HG02571 (cell line): Measurements from ENCODE around the gene SCNN1G.
"Not testable (repeated sequence)": the region's sequence is repeated elsewhere in the genome, so short reads cannot be mapped to it uniquely, and the experiment has no call there.

Source experiments
- ATAC-seq: cut with Tn5 transposase; IDR thresholded peaks from one replicate; pipeline ENCODE4 v1.9.1; 2021; ENCODE audit warnings: mild to moderate bottlenecking, moderate library complexity; ENCODE audit not compliant: unreplicated experiment

Gene SCNN1G

GRCh38 chr16:23182679-23183542 is at the start of gene SCNN1G:
Gene SCNN1G, plus strand, starts transcription at chr16:23182745. Its CDS starts 3,527 bp downstream, at chr16:23186272.
- peak; percentile 19 for ATAC-seq

- no peak for ATAC-seq
These were observed 49.6 kb upstream of the SCNN1G start for GRCh38 chr16:23132775-23133463.

- ATAC-seq, result no peak
These were observed 48.3 kb upstream of the SCNN1G start for GRCh38 chr16:23134274-23134673.

- ATAC-seq, result no peak
These were observed 45.3 kb upstream of the SCNN1G start for GRCh38 chr16:23137256-23137655.

DNA sequence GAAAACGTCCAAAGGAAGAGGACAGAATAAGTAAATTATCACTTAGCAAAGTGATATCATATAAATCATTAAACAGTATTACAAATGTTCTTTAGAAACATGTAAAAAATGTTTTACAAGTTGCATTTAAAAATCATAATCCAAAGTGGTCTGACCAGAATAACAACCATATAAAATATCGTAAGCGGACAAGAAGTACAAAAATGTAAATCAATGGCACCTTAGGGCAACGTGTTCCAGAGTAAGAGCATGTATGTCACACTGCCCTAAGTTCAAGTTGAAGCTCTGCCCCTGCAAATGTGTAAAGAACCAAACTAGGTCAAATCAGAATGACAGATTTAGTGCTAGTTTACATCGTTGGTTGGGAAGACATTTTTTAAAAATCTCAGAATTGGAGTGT is 44.7 kb upstream of the SCNN1G start:
- no peak for ATAC-seq

DNA sequence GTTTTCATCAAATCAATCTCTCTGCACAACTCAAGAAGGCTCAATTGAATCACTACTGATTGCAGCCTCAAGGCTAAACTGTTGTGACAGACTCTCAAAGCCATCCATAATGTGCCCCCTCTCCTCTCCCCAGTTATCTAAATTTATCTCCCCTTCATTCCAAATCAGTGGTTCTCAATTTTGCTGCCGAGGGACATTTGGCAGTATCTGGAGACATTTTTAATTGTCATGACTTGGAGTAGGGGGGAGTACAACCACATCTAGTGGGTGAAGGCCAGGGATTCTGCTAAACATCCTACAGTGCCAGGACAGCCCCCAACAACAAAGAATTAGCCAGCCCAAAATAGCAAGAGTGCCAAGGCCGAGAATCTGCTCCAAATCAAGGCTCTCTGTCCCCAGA is 42.4 kb upstream of the SCNN1G start:
- ATAC-seq, result no peak

DNA sequence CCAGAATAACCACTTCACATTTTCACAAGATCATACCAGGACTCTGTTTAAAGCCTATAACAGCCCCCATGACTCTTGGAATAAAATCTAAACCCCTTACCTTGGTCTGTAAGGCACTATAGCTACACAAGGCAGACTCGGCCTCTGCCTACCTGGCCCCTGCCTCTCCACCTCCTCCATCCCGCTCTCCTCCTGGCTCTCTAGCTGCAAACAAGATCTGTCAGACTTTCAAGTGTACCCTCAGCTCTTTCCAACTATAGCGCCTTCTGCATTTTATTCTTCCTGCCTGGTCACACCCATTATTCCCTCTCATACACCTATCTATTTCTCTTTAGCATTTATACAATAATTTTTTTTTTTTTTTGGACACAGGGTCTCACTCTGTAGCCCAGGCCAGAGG is 41.5 kb upstream of the SCNN1G start:
- ATAC-seq, result no peak

GRCh38 chr16:23141500-23141899 is 41.0 kb upstream of the SCNN1G start:
- no peak for ATAC-seq

- no peak for ATAC-seq
These were observed 40.4 kb upstream of the SCNN1G start for GRCh38 chr16:23141959-23142740.

GRCh38 chr16:23143391-23143790 is 39.2 kb upstream of the SCNN1G start:
- no peak for ATAC-seq

- ATAC-seq, result not testable (repeated sequence)
These were observed 38.2 kb upstream of the SCNN1G start for GRCh38 chr16:23144393-23144792.

DNA sequence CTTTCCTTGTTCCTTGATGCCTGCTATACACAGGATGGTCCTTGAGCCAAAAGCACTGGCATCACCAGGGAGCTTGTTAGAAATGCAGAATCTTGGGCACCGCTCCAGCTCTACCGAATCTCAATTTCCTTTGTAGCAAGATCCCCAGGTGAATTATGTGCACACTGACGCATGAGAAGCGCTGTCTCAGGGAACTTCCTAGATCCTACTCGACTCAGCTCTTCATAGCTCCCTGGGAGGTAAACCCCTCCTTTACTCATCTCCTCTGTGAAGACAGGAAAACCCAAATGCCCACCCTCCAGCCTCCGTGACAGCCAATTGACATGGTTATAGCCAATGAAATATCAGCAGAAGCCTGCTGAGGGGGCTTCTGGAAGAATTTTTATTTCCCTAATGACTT is 37.4 kb upstream of the SCNN1G start:
- no peak for ATAC-seq

DNA sequence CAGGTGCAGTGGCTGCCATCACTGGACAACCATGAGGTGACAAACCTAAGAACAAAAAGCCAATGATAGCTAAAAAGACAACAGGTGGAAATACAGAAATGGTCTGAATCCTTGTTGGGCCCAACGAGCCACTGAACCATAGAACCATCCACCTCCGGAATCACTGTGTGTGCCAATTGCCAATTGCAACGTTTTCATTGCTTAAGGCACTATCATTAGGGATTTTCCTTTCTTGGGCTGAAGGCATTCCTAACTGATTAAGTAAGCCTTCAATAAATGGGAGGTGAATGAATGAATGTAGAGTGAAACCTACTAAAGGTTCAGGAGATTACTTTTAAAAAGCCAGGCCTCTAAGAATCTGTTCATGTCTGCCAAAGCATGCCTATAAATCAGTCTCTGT is 36.9 kb upstream of the SCNN1G start:
- no peak for ATAC-seq

DNA sequence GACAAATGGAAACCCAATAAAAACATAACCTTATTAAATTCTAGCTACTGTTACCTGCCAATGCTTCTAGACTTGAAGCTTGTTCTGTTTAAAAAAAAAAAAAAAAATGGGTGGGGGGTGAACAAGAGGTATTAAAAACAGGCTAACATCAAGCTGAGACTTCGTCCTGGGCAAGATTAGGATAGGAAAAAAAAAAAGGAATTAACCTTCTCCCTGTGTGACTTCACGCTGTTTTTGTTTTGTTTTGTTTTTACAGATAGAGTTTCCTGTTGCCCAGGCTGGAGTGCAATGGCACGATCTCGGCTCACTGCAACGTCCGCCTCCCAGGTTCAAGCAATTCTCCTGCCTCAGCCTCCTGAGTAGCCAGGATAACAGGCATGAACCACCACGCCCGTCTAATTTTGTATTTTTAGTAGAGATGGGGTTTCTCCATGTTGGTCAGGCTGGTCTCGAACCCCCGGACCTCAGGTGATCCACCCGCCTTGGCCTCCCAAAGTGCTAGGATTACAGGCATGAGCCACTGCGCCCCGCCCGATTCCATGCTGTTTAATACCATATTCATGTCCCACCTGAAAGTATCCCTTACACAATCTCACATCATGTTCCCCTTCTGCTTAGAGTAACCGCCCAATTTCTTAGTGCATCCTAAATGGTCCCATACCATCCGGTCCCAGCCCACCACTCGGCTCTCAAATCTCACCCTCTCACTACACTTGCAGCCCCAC is 35.5 kb upstream of the SCNN1G start:
- ATAC-seq, result no peak

DNA sequence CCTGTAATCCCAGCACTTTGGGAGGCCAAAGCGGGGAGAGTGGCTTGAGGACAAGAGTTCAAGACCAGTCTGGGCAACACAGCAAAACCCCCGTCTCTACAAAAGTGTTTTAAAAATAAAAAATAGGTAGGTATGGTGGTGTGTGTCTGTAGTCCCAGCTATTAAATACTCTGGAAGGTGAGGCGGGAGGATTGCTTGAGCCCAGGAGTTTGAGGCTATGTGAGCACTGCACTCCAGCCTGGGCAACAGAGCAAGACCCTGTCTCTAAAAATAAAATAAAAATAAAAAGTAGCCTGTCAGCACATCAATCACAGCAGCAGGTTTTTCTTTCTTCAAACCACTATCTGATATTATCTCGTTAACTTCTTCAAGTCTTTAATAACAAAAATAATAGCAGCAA is 34.9 kb upstream of the SCNN1G start:
- ATAC-seq, result no peak

- no peak for ATAC-seq
These were observed 34.4 kb upstream of the SCNN1G start for GRCh38 chr16:23148166-23148512.

DNA sequence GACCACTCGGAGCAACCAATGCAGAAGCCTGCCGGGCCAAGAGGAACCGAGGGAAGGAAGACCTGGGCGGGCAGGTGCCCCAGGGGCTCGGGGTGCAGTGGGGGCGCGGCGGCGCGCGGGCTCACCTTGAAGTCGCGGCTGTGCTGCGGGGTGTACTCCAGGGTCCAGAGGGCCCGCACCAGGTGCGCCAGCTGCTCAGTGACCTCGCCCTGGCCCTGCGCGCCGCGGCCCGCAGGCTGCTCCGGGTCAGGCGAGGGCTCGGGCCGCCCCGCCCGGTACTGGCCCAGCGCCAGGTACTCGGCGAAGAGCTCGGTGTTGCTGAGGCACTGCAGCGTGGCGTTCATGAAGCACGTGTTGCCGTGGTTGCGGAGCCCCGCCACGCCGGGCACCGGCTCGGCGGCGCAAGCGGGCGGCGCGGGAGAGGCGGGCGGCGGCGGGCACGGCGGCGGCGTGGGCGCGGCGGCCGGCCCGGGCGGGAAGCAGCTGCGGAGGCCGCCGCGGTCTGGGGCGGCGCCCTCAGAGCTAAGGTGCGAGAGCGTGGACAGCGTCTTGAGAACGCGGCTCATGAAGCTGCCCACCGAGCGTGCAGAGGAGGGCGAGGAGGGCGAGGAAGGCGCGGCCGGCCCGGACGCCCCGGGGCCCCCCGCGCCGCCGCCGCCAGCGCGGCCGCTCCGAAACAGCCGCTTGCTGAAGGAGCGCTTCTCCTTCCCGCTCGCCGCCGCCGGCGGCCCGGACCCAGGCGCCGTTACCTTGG is 33.9 kb upstream of the SCNN1G start:
- ATAC-seq, result peak; percentile 33

- peak; percentile 96 for ATAC-seq
These were observed 33.1 kb upstream of the SCNN1G start, which contains the start of gene USP31 for GRCh38 chr16:23149267-23149992. Gene USP31, minus strand, starts transcription at chr16:23149452. Its CDS starts 182 bp downstream, at chr16:23149270.

DNA sequence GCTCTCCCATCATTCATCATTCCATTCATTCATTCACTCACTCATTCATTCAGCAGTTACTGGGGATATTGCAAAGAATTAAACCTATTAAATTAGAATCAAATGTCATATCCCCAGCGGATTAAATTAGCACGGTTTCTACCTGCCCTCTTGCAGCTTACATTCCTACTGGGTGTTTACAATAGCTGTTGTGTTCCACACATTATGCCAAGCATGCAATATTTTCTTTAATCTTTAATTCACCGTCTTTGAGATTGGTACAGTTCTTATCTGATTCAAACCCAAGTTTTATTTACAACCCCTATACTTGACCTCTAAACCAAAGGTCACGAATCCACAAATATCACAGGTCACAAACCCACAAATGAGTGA is 32.6 kb upstream of the SCNN1G start:
- ATAC-seq, result no peak
